Measurements from ENCODE around the gene CDH7. TPM values are rescaled to one million over a fixed set of nuclear protein-coding genes. Genes with fewer than 3 reads are reported as not detected.

Gene CDH7
- total and polyA plus RNA-seq, 2 experiments from 2014 or later, result 2.8 to 3.7 TPM

DNA sequence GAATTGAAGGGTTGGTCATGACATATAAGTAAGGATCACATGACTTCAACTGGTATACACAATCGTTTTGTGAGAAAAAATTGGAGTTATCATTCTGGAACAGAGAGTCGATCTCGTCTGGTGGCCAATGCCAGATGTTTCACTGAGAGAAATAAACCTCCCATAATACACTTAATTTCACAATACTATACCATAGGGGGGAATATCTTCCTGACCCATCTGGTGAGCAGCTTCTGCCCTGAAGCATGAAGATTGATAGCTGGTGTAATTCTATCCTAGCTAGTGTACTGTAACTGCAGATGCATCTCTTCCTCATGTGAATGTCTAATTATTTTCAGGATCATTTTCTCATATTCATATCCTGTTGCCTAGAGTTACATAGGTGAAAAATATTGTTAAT is 15.7 kb upstream of the CDH7 start:
- Histone ChIP-seq H3K27me3 (no peaks in the 10 kb centered on the region), H3K4me3 (no peak overlapping the region), H2AFZ (no peak overlapping the region), H3K4me1 (ENCODE audit: insufficient read depth) (no peaks in the 10 kb centered on the region), H3K4me2 (no peak overlapping the region), H3K9me2 (replicated peaks; ENCODE audit: insufficient read depth) (no peaks in the 10 kb centered on the region), H4K20me1 (ENCODE audit: insufficient read depth, poor library complexity, severe bottlenecking) (no peaks in the 10 kb centered on the region), H3K79me2 (no peaks in the 10 kb centered on the region), H3K9me3 (ENCODE audit: low read depth) (no peaks in the 10 kb centered on the region), H3K36me3 (replicated peaks; ENCODE audit: insufficient read depth, low read depth) (no peaks in the 10 kb centered on the region), H3K27ac (no peak overlapping the region)
- 76% methylated on average over 3 of the region's 3 CpGs for WGBS (ENCODE audit: low lambda C conversion rate, missing lambda C conversion rate)
- TF ChIP-seq, protein P1, sequence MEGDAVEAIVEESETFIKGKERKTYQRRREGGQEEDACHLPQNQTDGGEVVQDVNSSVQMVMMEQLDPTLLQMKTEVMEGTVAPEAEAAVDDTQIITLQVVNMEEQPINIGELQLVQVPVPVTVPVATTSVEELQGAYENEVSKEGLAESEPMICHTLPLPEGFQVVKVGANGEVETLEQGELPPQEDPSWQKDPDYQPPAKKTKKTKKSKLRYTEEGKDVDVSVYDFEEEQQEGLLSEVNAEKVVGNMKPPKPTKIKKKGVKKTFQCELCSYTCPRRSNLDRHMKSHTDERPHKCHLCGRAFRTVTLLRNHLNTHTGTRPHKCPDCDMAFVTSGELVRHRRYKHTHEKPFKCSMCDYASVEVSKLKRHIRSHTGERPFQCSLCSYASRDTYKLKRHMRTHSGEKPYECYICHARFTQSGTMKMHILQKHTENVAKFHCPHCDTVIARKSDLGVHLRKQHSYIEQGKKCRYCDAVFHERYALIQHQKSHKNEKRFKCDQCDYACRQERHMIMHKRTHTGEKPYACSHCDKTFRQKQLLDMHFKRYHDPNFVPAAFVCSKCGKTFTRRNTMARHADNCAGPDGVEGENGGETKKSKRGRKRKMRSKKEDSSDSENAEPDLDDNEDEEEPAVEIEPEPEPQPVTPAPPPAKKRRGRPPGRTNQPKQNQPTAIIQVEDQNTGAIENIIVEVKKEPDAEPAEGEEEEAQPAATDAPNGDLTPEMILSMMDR (IDR thresholded peaks at IDR 0.05; ENCODE audit: poor library complexity), result no peak
- TF ChIP-seq EZH2 (IDR thresholded peaks at IDR 0.05; ENCODE audit: borderline replicate concordance) (no peak), EZH2phosphoT487 (IDR thresholded peaks at IDR 0.05; ENCODE audit: low read depth, severe bottlenecking, unreplicated experiment) (no peak)
- no peak for DNase-seq (ENCODE audit: low spot score)

DNA sequence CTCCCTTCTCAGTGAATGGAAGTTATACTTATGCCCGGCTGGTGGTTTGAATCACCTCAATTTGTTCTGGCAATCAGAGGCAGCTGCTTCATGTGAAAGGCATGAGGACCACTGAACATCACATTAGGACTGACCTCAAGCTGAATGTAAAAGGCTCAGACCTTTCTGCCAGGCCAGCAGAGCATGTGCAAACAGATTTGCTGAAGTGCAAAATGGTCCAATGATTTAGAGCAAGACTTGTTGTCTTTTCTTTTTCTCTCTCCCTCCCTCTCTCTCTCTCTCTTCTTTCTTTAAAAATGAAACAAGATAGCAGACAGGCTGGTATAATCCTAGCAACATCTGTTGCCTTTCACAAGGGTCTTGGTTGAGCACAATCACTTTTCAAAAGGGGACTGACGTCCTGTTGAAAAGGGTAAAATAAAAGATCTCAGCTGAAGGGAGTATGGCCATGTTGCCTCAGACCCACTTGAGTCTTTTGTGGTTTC is 13.3 kb upstream of the CDH7 start:
- no peaks in the 10 kb centered on the region for H3K9me2 ChIP-seq (replicated peaks; ENCODE audit: insufficient read depth)
- no peak overlapping the region for H2AFZ ChIP-seq
- WGBS (ENCODE audit: low lambda C conversion rate, missing lambda C conversion rate), result 73% methylated on average over 2 of the region's 2 CpGs
- H3K27me3 ChIP-seq, result no peaks in the 10 kb centered on the region
- no peaks in the 10 kb centered on the region for H3K9me3 ChIP-seq (ENCODE audit: low read depth)
- DNase-seq (ENCODE audit: low spot score), result no peak
- TF ChIP-seq, protein P1 (IDR thresholded peaks at IDR 0.05; ENCODE audit: poor library complexity), result no peak
- TF ChIP-seq EZH2 (IDR thresholded peaks at IDR 0.05; ENCODE audit: borderline replicate concordance) (no peak), EZH2phosphoT487 (IDR thresholded peaks at IDR 0.05; ENCODE audit: low read depth, severe bottlenecking, unreplicated experiment) (no peak)
- no peak overlapping the region for H3K4me2 ChIP-seq
- H3K36me3 ChIP-seq (replicated peaks; ENCODE audit: insufficient read depth, low read depth), result no peaks in the 10 kb centered on the region
- no peaks in the 10 kb centered on the region for H3K4me1 ChIP-seq (ENCODE audit: insufficient read depth)
- H4K20me1 ChIP-seq (ENCODE audit: insufficient read depth, poor library complexity, severe bottlenecking), result no peaks in the 10 kb centered on the region
- no peaks in the 10 kb centered on the region for H3K79me2 ChIP-seq
- no peak overlapping the region for H3K27ac ChIP-seq
- H3K4me3 ChIP-seq, result no peak overlapping the region

DNA sequence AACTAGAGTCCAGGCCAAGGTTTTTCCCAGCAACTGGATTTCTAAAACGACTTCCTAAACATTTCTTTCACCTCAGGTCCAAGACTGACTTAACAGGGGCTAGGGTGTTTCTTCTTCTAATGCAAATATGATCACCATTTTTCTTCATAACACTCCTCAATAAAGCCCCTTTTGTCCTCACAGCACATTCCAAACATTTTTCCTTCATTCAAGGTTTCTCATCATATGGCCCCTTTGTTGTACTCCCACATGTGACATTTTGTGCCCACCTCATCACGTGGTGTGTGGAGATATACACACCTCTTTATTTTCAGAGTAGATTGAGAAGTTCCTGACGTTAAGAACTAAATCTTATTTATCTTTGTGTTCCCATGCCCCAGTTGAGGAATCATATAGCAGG is 3.9 kb upstream of the CDH7 start:
- Histone ChIP-seq H3K4me3 (no peak overlapping the region), H3K4me1 (ENCODE audit: insufficient read depth) (no peaks in the 10 kb centered on the region), H2AFZ (no peak overlapping the region), H3K27me3 (peaks cover 20% of the 10 kb centered on the region), H3K9me3 (ENCODE audit: low read depth) (no peaks in the 10 kb centered on the region), H3K79me2 (no peaks in the 10 kb centered on the region), H3K27ac (no peak overlapping the region), H3K4me2 (no peak overlapping the region), H4K20me1 (ENCODE audit: insufficient read depth, poor library complexity, severe bottlenecking) (no peaks in the 10 kb centered on the region), H3K9me2 (replicated peaks; ENCODE audit: insufficient read depth) (no peaks in the 10 kb centered on the region), H3K36me3 (replicated peaks; ENCODE audit: insufficient read depth, low read depth) (no peaks in the 10 kb centered on the region)
- TF ChIP-seq, protein P1 (IDR thresholded peaks at IDR 0.05; ENCODE audit: poor library complexity), result no peak
- TF ChIP-seq EZH2 (IDR thresholded peaks at IDR 0.05; ENCODE audit: borderline replicate concordance), result no peak
- TF ChIP-seq EZH2phosphoT487 (IDR thresholded peaks at IDR 0.05; ENCODE audit: low read depth, severe bottlenecking, unreplicated experiment), result no peak
- DNase-seq (ENCODE audit: low spot score), result no peak
- WGBS (ENCODE audit: low lambda C conversion rate, missing lambda C conversion rate), result 79% methylated on average over 3 of the region's 3 CpGs

DNA sequence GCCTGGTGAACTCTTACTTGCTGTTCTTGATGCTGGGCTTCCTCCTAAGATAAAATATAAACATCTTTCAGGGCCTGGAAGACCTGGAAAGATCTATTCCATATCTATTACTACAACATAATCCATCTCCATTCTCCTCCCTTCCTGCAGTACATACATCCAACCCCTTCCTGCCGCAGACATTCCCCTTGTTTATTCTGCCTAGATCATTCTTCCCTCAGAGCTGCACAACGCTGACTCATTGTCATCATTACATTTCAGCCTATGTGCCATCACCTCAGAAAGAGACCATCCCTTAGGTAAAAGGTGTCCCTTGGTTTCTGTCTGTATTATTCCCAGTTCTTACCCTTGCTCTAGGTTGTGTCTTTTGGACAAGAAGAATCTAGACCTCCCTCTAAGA is 2.5 kb upstream of the CDH7 start:
- H3K4me1 ChIP-seq (ENCODE audit: insufficient read depth), result no peaks in the 10 kb centered on the region
- no peak overlapping the region for H3K27ac ChIP-seq
- 79% methylated on average over 2 of the region's 2 CpGs for WGBS (ENCODE audit: low lambda C conversion rate, missing lambda C conversion rate)
- no peak overlapping the region for H3K4me2 ChIP-seq
- H3K4me3 ChIP-seq, result no peak overlapping the region
- no peaks in the 10 kb centered on the region for H3K9me2 ChIP-seq (replicated peaks; ENCODE audit: insufficient read depth)
- no peak for DNase-seq (ENCODE audit: low spot score)
- H3K79me2 ChIP-seq, result no peaks in the 10 kb centered on the region
- no peaks in the 10 kb centered on the region for H4K20me1 ChIP-seq (ENCODE audit: insufficient read depth, poor library complexity, severe bottlenecking)
- peaks cover 22% of the 10 kb centered on the region for H3K27me3 ChIP-seq
- H3K9me3 ChIP-seq (ENCODE audit: low read depth), result no peaks in the 10 kb centered on the region
- H2AFZ ChIP-seq, result no peak overlapping the region
- H3K36me3 ChIP-seq (replicated peaks; ENCODE audit: insufficient read depth, low read depth), result no peaks in the 10 kb centered on the region
- no peak for TF ChIP-seq EZH2phosphoT487 (IDR thresholded peaks at IDR 0.05; ENCODE audit: low read depth, severe bottlenecking, unreplicated experiment)
- TF ChIP-seq, protein P1 (IDR thresholded peaks at IDR 0.05; ENCODE audit: poor library complexity), result no peak
- no peak for TF ChIP-seq EZH2 (IDR thresholded peaks at IDR 0.05; ENCODE audit: borderline replicate concordance)

Measured in hepatocyte (in vitro differentiated cells).